HG03442 (cell line): ENCODE data around the gene ATOH1.

Source experiments
- ATAC-seq: cut with Tn5 transposase; IDR thresholded peaks from one replicate; pipeline ENCODE4 v1.9.1; 2021; ENCODE audit warnings: mild to moderate bottlenecking, moderate library complexity; ENCODE audit not compliant: unreplicated experiment

ATOH1 gene

GRCh38 chr4:93834249-93835066 is 5.9 kb downstream of the ATOH1 start:
- no peak for ATAC-seq

- ATAC-seq = no peak
Observed at GRCh38 chr4:93835929-93836328, 7.4 kb downstream of the ATOH1 start.

GRCh38 chr4:93839704-93840103 is 11.2 kb downstream of the ATOH1 start:
- ATAC-seq = no peak

- ATAC-seq = no peak
Observed at GRCh38 chr4:93841803-93842345, 13.3 kb downstream of the ATOH1 start.

GRCh38 chr4:93842601-93843252 is 14.2 kb downstream of the ATOH1 start:
- ATAC-seq = no peak

DNA sequence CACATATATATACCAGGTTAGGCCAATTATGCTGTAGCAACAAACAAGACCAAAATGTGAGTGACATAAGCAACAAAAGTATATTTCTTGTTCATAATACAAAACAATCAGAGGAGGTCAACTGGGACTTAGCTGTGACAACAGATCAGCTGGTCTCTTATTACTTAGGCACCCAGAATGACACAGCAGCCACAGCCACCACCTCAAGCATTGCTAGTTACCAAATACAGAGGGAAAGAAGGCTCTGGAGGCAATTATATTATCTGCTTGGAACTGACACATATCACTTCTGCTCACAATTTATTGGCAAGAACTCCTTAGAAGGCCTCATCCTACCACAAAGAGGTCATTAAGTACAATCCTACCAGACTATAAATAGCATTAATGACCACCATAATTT is 15.2 kb downstream of the ATOH1 start:
- no peak for ATAC-seq

GRCh38 chr4:93852680-93853079 is 24.1 kb downstream of the ATOH1 start:
- no peak for ATAC-seq

GRCh38 chr4:93855926-93856325 is 27.4 kb downstream of the ATOH1 start:
- ATAC-seq = no peak

DNA sequence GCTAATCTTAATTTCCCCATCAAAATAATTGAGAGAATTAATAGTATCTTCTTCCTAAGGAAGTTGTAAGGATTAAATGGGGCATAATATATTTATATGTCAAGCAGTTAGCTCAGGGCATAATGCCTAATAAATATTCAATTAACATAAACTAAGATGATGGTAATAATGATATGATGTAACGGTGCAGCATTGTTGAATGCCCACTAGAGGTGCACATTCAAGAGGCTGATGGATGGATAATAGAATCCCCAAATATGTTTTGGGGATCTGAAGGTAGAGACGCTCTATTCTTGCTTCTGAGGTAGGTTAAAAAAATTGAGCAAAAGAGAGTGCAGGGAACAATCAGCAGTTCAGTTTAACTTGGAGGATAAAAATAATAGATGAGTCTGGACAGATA is 37.1 kb downstream of the ATOH1 start:
- ATAC-seq = no peak

DNA sequence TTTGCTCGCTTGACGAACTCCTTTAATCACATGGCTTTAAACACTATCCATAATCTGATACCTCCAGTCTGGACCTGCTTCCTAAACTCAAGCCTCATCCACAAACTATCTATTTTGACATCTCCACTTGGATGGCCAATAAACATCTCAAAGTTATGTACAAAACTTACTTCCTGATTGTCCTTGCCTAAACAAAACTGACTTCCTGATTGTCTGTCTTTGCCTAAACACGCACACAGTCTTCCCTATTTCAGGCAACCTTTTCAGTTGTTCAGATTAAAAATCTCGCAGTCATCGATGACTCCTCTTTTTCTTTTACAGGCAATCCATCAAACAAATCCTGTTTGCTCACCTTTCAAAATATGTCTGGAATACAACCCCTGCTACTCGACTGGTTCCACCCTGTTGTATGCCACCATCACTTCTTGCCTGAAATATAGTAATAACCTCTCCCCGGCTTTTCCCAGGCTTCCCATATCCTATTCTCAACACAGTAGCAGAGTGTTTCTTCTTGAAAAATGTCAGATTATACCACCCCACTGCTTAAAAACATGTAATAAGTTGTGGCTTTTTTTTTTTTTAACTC is 39.0 kb downstream of the ATOH1 start:
- ATAC-seq = no peak

DNA sequence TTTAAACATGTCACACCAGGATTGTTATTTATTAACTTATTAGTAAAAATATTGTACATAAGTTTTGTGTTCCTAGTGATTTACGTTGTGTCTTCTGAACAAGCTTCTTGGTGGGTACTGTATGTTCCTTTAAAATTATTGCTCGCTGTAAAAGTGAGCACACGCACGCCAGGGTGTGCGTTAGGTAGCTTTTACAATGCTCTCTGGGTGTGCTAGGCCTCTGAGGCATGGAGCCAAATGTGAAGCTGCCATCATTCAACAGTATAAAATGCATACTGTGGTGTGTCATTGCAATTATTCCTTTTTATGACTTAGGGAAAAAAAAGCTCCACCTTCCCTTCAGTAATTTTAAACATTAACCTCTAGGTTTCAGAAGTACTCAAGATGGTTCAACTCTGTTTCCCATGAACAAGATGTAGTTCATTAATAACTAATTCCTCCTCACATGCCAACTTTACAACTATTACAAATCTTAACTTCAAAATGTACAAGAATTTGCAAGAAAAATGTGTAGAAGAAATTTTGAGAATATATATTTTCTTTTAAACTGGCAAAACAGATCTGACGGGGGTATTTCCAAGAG is 42.4 kb downstream of the ATOH1 start:
- ATAC-seq = no peak

DNA sequence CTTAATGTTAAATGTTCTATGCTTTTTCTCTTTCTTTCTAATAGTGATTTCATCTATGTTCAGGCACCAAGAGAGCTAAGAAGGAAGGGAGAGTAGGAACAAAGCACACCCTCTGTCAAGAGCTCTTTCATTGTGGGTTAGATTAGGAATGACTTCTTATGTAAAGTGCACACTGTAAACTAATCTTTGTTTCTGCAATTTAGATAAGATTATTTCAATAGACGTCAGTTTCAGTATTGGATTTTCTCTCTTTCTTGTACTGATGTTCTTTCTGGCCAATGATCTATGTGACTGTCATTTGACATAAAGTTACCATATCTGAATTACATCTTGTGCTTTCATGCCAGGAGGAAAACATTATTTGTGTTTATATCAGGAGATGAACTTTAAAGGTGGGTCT is 48.2 kb downstream of the ATOH1 start:
- no peak for ATAC-seq

GRCh38 chr4:93878566-93878965 is 50.0 kb downstream of the ATOH1 start:
- ATAC-seq = no peak

GRCh38 chr4:93879919-93880318 is 51.4 kb downstream of the ATOH1 start:
- peak; percentile 94 for ATAC-seq
